ENCODE results near the gene METTL25. TPM values are rescaled to one million over a fixed set of nuclear protein-coding genes. Genes with fewer than 3 reads are reported as not detected.

Gene METTL25
- total and polyA plus RNA-seq, 2 donors from 2014 or later: 10.8 to 19.3 TPM

DNA sequence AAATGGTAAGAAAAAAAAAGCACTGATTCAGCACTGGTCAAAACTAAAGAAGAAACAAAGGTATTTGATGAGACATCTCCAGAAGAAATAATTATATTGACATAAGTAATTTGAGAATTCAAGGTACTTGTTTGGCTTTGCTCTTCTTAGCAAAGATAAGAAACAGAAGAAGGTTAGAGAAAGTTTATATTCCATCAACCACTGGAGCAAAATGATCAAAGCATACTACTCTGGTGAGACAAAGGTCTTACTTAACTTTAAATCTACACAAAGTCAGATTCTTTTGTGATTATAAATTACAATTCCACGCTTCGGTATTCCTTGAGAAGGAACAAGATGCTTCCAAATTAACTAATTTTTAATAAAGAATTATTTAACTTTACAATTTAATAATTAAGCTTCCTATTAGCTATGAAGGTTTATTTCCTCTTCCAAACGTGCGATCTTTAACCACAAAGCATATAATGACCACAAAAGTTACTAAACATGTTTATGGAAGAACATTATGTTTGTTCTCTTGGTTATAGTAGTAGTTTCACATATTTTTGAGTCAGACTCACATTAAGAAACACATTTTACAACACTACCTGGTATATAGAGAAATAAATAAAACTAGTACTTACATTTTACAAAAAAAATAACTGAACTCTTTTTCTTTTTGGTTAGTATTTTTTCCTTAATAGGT is 53.4 kb downstream of the METTL25 start:
- intact Hi-C loops (cut with DNase I): no loop called here
- peak; percentile 19 for FAIRE-seq
- DNase-seq: no peak
- Histone ChIP-seq H3K4me1 (ENCODE audit: control insufficient read depth in 2 of 3, insufficient read depth in 2 of 3, low read depth in 1 of 3, low read length in 3 of 3) (no peaks in the 10 kb centered on the region), H3K4me3 (ENCODE audit: low read length in 3 of 3) (no peak overlapping the region), H3K27me3 (ENCODE audit: control insufficient read depth, insufficient read depth, low read length) (no peaks in the 10 kb centered on the region), H3K36me3 (ENCODE audit: control insufficient read depth in 2 of 3, insufficient read depth in 3 of 3, low read length in 3 of 3) (no peaks in the 10 kb centered on the region), H3K27ac (ENCODE audit: low read depth in 2 of 2, low read length in 2 of 2) (no peak overlapping the region), H3K9ac (ENCODE audit: low read length in 3 of 3) (no peak overlapping the region), H3K9me3 (ENCODE audit: control insufficient read depth in 2 of 3, insufficient read depth in 1 of 3, low read length in 3 of 3) (no peaks in the 10 kb centered on the region)
- TF ChIP-seq, protein P1, sequence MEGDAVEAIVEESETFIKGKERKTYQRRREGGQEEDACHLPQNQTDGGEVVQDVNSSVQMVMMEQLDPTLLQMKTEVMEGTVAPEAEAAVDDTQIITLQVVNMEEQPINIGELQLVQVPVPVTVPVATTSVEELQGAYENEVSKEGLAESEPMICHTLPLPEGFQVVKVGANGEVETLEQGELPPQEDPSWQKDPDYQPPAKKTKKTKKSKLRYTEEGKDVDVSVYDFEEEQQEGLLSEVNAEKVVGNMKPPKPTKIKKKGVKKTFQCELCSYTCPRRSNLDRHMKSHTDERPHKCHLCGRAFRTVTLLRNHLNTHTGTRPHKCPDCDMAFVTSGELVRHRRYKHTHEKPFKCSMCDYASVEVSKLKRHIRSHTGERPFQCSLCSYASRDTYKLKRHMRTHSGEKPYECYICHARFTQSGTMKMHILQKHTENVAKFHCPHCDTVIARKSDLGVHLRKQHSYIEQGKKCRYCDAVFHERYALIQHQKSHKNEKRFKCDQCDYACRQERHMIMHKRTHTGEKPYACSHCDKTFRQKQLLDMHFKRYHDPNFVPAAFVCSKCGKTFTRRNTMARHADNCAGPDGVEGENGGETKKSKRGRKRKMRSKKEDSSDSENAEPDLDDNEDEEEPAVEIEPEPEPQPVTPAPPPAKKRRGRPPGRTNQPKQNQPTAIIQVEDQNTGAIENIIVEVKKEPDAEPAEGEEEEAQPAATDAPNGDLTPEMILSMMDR (IDR thresholded peaks at IDR 0.05; ENCODE audit: borderline replicate concordance, extremely low read depth, insufficient read depth): no peak

DNA sequence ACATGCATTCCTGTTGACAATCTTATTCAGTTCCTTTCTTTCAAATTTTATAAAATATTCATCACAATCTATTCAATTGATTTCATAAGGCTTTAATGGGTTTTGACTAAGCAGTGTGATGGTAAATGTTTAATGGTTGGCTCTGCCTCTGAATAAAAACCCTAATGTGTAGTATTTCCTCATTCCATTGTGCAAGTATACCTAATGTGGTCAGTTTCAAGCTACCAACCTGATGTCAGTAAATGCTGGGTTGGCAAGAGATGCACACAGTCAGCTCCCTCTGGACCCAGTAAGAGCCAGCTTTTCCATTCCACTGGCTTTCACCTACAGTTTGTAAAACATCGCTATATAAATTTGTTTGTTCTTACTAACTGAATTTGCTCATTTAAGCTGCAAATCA is 53.9 kb downstream of the METTL25 start:
- Histone ChIP-seq H3K9me3 (ENCODE audit: control insufficient read depth in 2 of 3, insufficient read depth in 1 of 3, low read length in 3 of 3) (no peaks in the 10 kb centered on the region), H3K4me1 (ENCODE audit: control insufficient read depth in 2 of 3, insufficient read depth in 2 of 3, low read depth in 1 of 3, low read length in 3 of 3) (no peaks in the 10 kb centered on the region), H3K9ac (ENCODE audit: low read length in 3 of 3) (no peak overlapping the region), H3K4me3 (ENCODE audit: low read length in 3 of 3) (no peak overlapping the region), H3K36me3 (ENCODE audit: control insufficient read depth in 2 of 3, insufficient read depth in 3 of 3, low read length in 3 of 3) (no peaks in the 10 kb centered on the region), H3K27me3 (ENCODE audit: control insufficient read depth, insufficient read depth, low read length) (no peaks in the 10 kb centered on the region), H3K27ac (ENCODE audit: low read depth in 2 of 2, low read length in 2 of 2) (no peak overlapping the region)
- intact Hi-C loops (cut with DNase I): no loop called here
- TF ChIP-seq, protein P1 (IDR thresholded peaks at IDR 0.05; ENCODE audit: borderline replicate concordance, extremely low read depth, insufficient read depth): no peak
- FAIRE-seq: no peak
- no peak for DNase-seq

DNA sequence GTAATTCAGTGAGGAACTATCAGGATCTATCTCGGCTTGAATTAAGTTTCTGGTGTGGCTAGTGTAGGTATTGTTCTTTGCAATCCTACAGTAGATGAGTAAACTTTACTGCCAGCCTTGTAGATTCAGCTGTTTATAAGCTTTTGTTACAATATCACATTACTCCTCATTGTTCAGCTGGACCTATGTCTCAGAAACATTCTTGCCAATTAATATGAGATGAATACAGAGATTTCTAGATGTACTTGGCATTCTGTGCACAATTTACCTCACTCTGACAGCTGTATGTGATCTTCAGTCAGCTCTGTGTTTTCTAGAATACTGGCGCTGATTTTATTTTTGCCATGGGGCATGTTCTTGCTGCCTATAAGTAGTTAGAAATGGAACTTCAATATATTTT is 55.7 kb downstream of the METTL25 start:
- Histone ChIP-seq H3K9ac (ENCODE audit: low read length in 3 of 3) (no peak overlapping the region), H3K27me3 (ENCODE audit: control insufficient read depth, insufficient read depth, low read length) (no peaks in the 10 kb centered on the region), H3K4me3 (ENCODE audit: low read length in 3 of 3) (no peak overlapping the region), H3K36me3 (ENCODE audit: control insufficient read depth in 2 of 3, insufficient read depth in 3 of 3, low read length in 3 of 3) (no peaks in the 10 kb centered on the region), H3K9me3 (ENCODE audit: control insufficient read depth in 2 of 3, insufficient read depth in 1 of 3, low read length in 3 of 3) (no peaks in the 10 kb centered on the region), H3K4me1 (ENCODE audit: control insufficient read depth in 2 of 3, insufficient read depth in 2 of 3, low read depth in 1 of 3, low read length in 3 of 3) (no peaks in the 10 kb centered on the region), H3K27ac (ENCODE audit: low read depth in 2 of 2, low read length in 2 of 2) (no peak overlapping the region)
- intact Hi-C loops (cut with DNase I): no loop called here
- TF ChIP-seq, protein P1 (IDR thresholded peaks at IDR 0.05; ENCODE audit: borderline replicate concordance, extremely low read depth, insufficient read depth): no peak
- no peak for FAIRE-seq
- DNase-seq: no peak

DNA sequence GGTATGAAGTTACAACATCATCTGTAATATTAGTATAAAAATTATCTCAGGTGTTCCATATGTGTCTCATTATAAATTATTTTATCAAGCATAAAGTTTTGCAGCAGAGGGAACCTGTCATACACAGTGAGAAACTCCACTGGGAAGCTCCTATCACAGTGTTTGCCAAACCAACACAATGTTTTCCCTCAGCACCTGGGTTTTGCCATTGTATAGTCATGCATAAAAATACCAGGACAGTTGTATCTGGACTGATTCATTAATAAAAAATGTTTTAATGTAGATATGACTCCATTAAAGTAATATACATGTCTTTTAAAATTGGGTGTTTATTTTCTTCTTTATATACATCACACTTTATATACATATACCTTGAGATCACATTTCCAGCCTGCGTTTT is 56.6 kb downstream of the METTL25 start:
- no peak for DNase-seq
- Histone ChIP-seq H3K36me3 (ENCODE audit: control insufficient read depth in 2 of 3, insufficient read depth in 3 of 3, low read length in 3 of 3) (no peaks in the 10 kb centered on the region), H3K27me3 (ENCODE audit: control insufficient read depth, insufficient read depth, low read length) (no peaks in the 10 kb centered on the region), H3K9me3 (ENCODE audit: control insufficient read depth in 2 of 3, insufficient read depth in 1 of 3, low read length in 3 of 3) (no peaks in the 10 kb centered on the region), H3K27ac (ENCODE audit: low read depth in 2 of 2, low read length in 2 of 2) (no peak overlapping the region), H3K4me3 (ENCODE audit: low read length in 3 of 3) (no peak overlapping the region), H3K9ac (ENCODE audit: low read length in 3 of 3) (no peak overlapping the region), H3K4me1 (ENCODE audit: control insufficient read depth in 2 of 3, insufficient read depth in 2 of 3, low read depth in 1 of 3, low read length in 3 of 3) (no peaks in the 10 kb centered on the region)
- FAIRE-seq: no peak
- intact Hi-C loops (cut with DNase I): no loop called here
- TF ChIP-seq, protein P1 (IDR thresholded peaks at IDR 0.05; ENCODE audit: borderline replicate concordance, extremely low read depth, insufficient read depth): no peak

All from kidney (tissue), 14 donors.